K562 (cell line): ENCODE measurements around the gene EIF4EBP2. TPM values are rescaled to one million over a fixed set of nuclear protein-coding genes. Genes with fewer than 3 reads are reported as not detected.
A peak's percentile ranks its signal among the peaks of the same experiment; 100 is the strongest.

Experiments
- ATAC-seq: fragments of 200-7000 bp; cut with Tn5 transposase; 3 replicates; pipeline ENCODE4 v1.9.1; 2020; ENCODE audit warnings: moderate library complexity
- BruUV-seq: library from RNA; stranded (reverse); fragments of 400-500 nt; replicated peaks from 2 replicates; lab custom pipeline; 2021; lab: Mats Ljungman, UMichigan
- CTCF ChIA-PET: fragments of 300-600 bp; formaldehyde crosslinking; extraction: SDS; loops from one replicate; lab custom pipeline; 2021; ENCODE audit warnings: low intra/inter-chr PET ratio; lab: Yijun Ruan, JAX
- POLR2A ChIA-PET: fragments of 300-600, 350-650 bp; sonication (Branson Sonifier 250); formaldehyde crosslinking; extraction: SDS; loops from one replicate; lab custom pipeline; 2021; ENCODE audit warnings: antibody characterized with exemption, inconsistent platforms; lab: Yijun Ruan, JAX
- DNase-seq, 4 experiments: peaks; one replicate each; pipeline versions ENCODE4 v3.0.0 to v3.0.0-alpha.2; 2011 to 2018; ENCODE audit warnings: low spot score in 3 of 4, mixed read lengths in 3 of 4; ENCODE audit errors: extremely low read depth in 1 of 4
- FAIRE-seq: peaks from 2 replicates; lab custom pipeline; 2011; peaks lifted over from hg19 to GRCh38; lab: Jason Lieb, UNC
- H2AFZ ChIP-seq: 2 replicates; pipeline ENCODE4 v1.6.0; 2011; ENCODE audit warnings: low read depth, low read length, control low read depth, inconsistent platforms
- H3K27ac ChIP-seq: fragments of 200-600 bp; 3 replicates; pipeline ENCODE4 v1.8.0; 2011; ENCODE audit warnings: low read depth, mild to moderate bottlenecking, control low read depth, inconsistent platforms, low read length, moderate library complexity, mixed read lengths; ENCODE audit errors: extremely low read depth
- H3K27me3 ChIP-seq, 2 experiments: fragments of 300-600 bp in 1 of 2; 2 replicates in 1 of 2; 3 replicates in 1 of 2; pipeline versions ENCODE4 v1.6.0 to v1.8.0; 2011; ENCODE audit warnings: inconsistent platforms in 2 of 2, low read length in 2 of 2, mild to moderate bottlenecking in 1 of 2, mixed read lengths in 1 of 2, moderate library complexity in 1 of 2; ENCODE audit not compliant: control insufficient read depth in 2 of 2, insufficient read depth in 2 of 2
- H3K36me3 ChIP-seq: fragments of 300-600 bp; 3 replicates; pipeline ENCODE4 v1.8.0; 2011; ENCODE audit warnings: mild to moderate bottlenecking, low read length, inconsistent platforms; ENCODE audit not compliant: control insufficient read depth, insufficient read depth
- H3K4me1 ChIP-seq, 2 experiments: fragments of 200-600 bp in 1 of 2; replicated peaks in 1 of 2; 2 replicates in 1 of 2; 3 replicates in 1 of 2; pipeline versions ENCODE4 v1.5.1 to v1.8.0; 2011; ENCODE audit warnings: inconsistent platforms in 2 of 2, low read length in 2 of 2, mild to moderate bottlenecking in 1 of 2, mixed read lengths in 1 of 2, moderate library complexity in 1 of 2; ENCODE audit not compliant: control insufficient read depth in 2 of 2, insufficient read depth in 2 of 2
- H3K4me2 ChIP-seq: 2 replicates; pipeline ENCODE4 v1.6.1; 2011; ENCODE audit warnings: low read length, control low read depth, inconsistent platforms, mixed read lengths; ENCODE audit not compliant: insufficient read depth
- H3K4me3 ChIP-seq: fragments of 200-600 bp; sonication (generic), shearing (Covaris generic); 2 replicates; pipeline ENCODE4 v1.5.1; 2016; ENCODE audit warnings: control low read depth, inconsistent platforms
- H3K79me2 ChIP-seq: fragments of 200-600 bp; 3 replicates; pipeline ENCODE4 v1.8.0; 2011; ENCODE audit warnings: low read length, inconsistent platforms; ENCODE audit not compliant: control insufficient read depth, insufficient read depth
- H3K9ac ChIP-seq, 2 experiments: 2 replicates each; pipeline versions ENCODE4 v1.6.0 to v1.6.1; 2011; ENCODE audit warnings: low read depth in 2 of 2, low read length in 2 of 2, control low read depth in 1 of 2, inconsistent platforms in 1 of 2, mild to moderate bottlenecking in 1 of 2, mixed read lengths in 1 of 2; ENCODE audit not compliant: insufficient read depth in 1 of 2
- H3K9me1 ChIP-seq: one replicate; pipeline ENCODE4 v1.6.0; 2011; ENCODE audit warnings: inconsistent platforms, mild to moderate bottlenecking, low read length, moderate library complexity; ENCODE audit not compliant: control insufficient read depth, insufficient read depth
- H3K9me3 ChIP-seq: replicated peaks from 2 replicates; pipeline ENCODE4 v1.5.1; 2011; ENCODE audit warnings: low read depth, low read length, inconsistent platforms; ENCODE audit not compliant: control insufficient read depth, insufficient read depth
- H4K20me1 ChIP-seq: replicated peaks from 2 replicates; pipeline ENCODE4 v1.6.1; 2011; ENCODE audit warnings: low read length, inconsistent platforms, mixed read lengths; ENCODE audit not compliant: control insufficient read depth, insufficient read depth
- ADNP ChIP-seq: fragments of 200-800 bp; sonication (Bioruptor generic); IDR thresholded peaks from 2 replicates; pipeline ENCODE4 v1.6.1; 2016; ENCODE audit warnings: missing genetic modification characterization, missing compliant biosample characterization
- LCOR ChIP-seq: sonication (generic); formaldehyde crosslinking; IDR thresholded peaks from 2 replicates; pipeline ENCODE4 v1.8.0; 2022; ENCODE audit warnings: mild to moderate bottlenecking, missing genetic modification reagents
- RBM22 ChIP-seq: fragments of 200-400 bp; formaldehyde crosslinking; IDR thresholded peaks from 2 replicates; pipeline ENCODE4 v1.6.1; 2018; ENCODE audit warnings: low read length, low read depth; ENCODE audit not compliant: poor library complexity, severe bottlenecking
- TEAD1 ChIP-seq, 2 experiments: fragments of 450-650 bp in 1 of 2; sonication (generic) in 1 of 2; formaldehyde crosslinking; IDR thresholded peaks; 2 replicates each; pipeline versions ENCODE4 v1.4.0 to v1.8.0; 2020 to 2022; ENCODE audit warnings: mild to moderate bottlenecking in 2 of 2, missing genetic modification reagents in 1 of 2
- XRCC5 ChIP-seq: fragments of 200-400 bp; formaldehyde crosslinking; IDR thresholded peaks from 2 replicates; pipeline ENCODE4 v1.6.1; 2017; ENCODE audit warnings: low read depth, mild to moderate bottlenecking, low read length
- ZFX ChIP-seq: sonication (generic); formaldehyde crosslinking; IDR thresholded peaks from 2 replicates; pipeline ENCODE4 v1.8.0; 2022; ENCODE audit warnings: mild to moderate bottlenecking, missing genetic modification reagents, moderate library complexity
- WGBS: fragments of 100-300 bp; shearing (Covaris generic); methylation state at CpG from one replicate; pipeline ENCODE4 v1.1.6; 2016; ENCODE audit warnings: low coverage, mixed read lengths; ENCODE audit not compliant: insufficient coverage; ENCODE audit errors: missing lambda C conversion rate; 5-methylcytosine and 5-hydroxymethylcytosine counted together
- in situ Hi-C: fragments of 300-500 bp; cut with MboI; formaldehyde crosslinking; loops from 4 replicates; pipeline ENCODE4 v1.15.0; 2018; ENCODE audit warnings: inconsistent platforms, mixed read lengths
- intact Hi-C: fragments of 100-400 bp; cut with micrococcal nuclease; formaldehyde crosslinking; loops from 2 replicates; pipeline ENCODE4 v1.14.2; 2022
- polyA plus RNA-seq, 8 experiments: library from polyadenylated mRNA; depleted of rRNA in 4 of 8; stranded (reverse) in 5 of 8; unstranded in 3 of 8; fragments of >200 nt; fragmentation: Nextera tagmentation in 2 of 8; fragmentation: Illumina TruSeq in 1 of 8; extraction: Ambion mirVana in 2 of 8; extraction: Trizol in 1 of 8; gene quantifications; 2 replicates each; pipeline versions ENCODE4 v1.2.1 to v1.2.3, GENCODE V29; 2011 to 2014; ENCODE audit warnings: inconsistent platforms in 1 of 8, missing spikeins in 1 of 8
- total RNA-seq, 7 experiments: library from RNA; depleted of rRNA in 6 of 7; stranded (reverse); fragments of >200 nt in 6 of 7; fragmentation: Illumina TruSeq in 2 of 7; extraction: Trizol in 2 of 7; gene quantifications; 2 replicates each; pipeline versions ENCODE4 v1.2.1 to v1.2.3, GENCODE V29; 2011 to 2021; ENCODE audit warnings: low replicate concordance in 1 of 7
- TF ChIP-seq, protein P1 (sequence below): fragments of 250-450 bp; sonication (Bioruptor Pico); IDR thresholded peaks from 2 replicates; pipeline ENCODE4 v1.9.0; 2021; ENCODE audit warnings: mild to moderate bottlenecking
- TF ChIP-seq, protein P2 (sequence below): sonication (generic); formaldehyde crosslinking; IDR thresholded peaks from 2 replicates; pipeline ENCODE4 v1.8.0; 2023; ENCODE audit warnings: missing genetic modification reagents, mild to moderate bottlenecking, borderline replicate concordance
- TF ChIP-seq, protein P3 (sequence below): sonication (generic); formaldehyde crosslinking; IDR thresholded peaks from 2 replicates; pipeline ENCODE4 v1.4.0; 2020; ENCODE audit warnings: mild to moderate bottlenecking, missing genetic modification reagents
- TF ChIP-seq, protein P4 (sequence below): fragments of 450-650 bp; formaldehyde crosslinking; IDR thresholded peaks from 2 replicates; pipeline ENCODE4 v1.4.0; 2022; ENCODE audit warnings: mild to moderate bottlenecking, moderate library complexity

The EIF4EBP2 gene
- total and polyA plus RNA-seq, 9 of the 15 experiments (the other 6 are each of a cell fraction or from before 2014, with no cell fraction given), result 16.1 to 67.5 (median 38.3) TPM

GRCh38 chr10:70381471-70382421 is 22.2 kb upstream of the EIF4EBP2 start:
- in situ Hi-C loops (no loop called here), intact Hi-C loops (loop anchor here (2.0 to 5.0 kb wide), 3 partner anchors 23 to 159 kb away; partner anchors contain the start of gene EIF4EBP2)
- WGBS, result 15% methylated on average over 56 of the region's 61 CpGs
- H3K4me3 ChIP-seq, result peak overlapping the region; percentile 66
- peaks cover 12 to 22% of the 10 kb centered on the region in 2 experiments; a peak in 4 of 5 replicates for H3K4me1 ChIP-seq
- DNase-seq (peak; percentile 45 to 72 (median 59)), ATAC-seq (peak; percentile 51), FAIRE-seq (no peak)
- H3K27ac ChIP-seq, result peak overlapping the region; percentile 31; the same call in 2 of the 3 replicates
- H3K4me2 ChIP-seq, result peak overlapping the region; percentile 96
- ChIA-PET POLR2A (interaction anchor here (0.7 kb wide), 2 partner anchors 15 to 116 kb away, joined by 3 to 7 read pairs; no protein-coding TSS in a partner anchor), CTCF (no interaction called here)
- peak overlapping the region; percentile 62 to 98 for H3K9ac ChIP-seq
- no peaks in the 10 kb centered on the region for H3K36me3 ChIP-seq
- no peaks in the 10 kb centered on the region; the same call in 2 of the 3 replicates for H3K79me2 ChIP-seq
- H4K20me1 ChIP-seq, result no peaks in the 10 kb centered on the region
- H3K9me1 ChIP-seq, result no peaks in the 10 kb centered on the region
- H3K27me3 ChIP-seq, result no peaks in the 10 kb centered on the region
- TSS peak; percentile 69 for BruUV-seq
- H2AFZ ChIP-seq, result peak overlapping the region; percentile 96
- H3K9me3 ChIP-seq, result peaks cover 6% of the 10 kb centered on the region
- TF ChIP-seq, protein P1, sequence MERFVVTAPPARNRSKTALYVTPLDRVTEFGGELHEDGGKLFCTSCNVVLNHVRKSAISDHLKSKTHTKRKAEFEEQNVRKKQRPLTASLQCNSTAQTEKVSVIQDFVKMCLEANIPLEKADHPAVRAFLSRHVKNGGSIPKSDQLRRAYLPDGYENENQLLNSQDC, result no peak
- TF ChIP-seq ZFX (peak; percentile 50; the same call in 1 of the 2 replicates), XRCC5 (peak; percentile 48; the same call in 1 of the 2 replicates), LCOR (CRISPR knock-in tag) (peak; percentile 79), RBM22 (peak; percentile 41), ADNP (tag) (no peak), TEAD1 (CRISPR knock-in tag; IDR thresholded peaks at IDR 0.05) (peak in 1 of 2 experiments; percentile 58; a peak in 2 of 4 replicates)
- TF ChIP-seq, protein P2, sequence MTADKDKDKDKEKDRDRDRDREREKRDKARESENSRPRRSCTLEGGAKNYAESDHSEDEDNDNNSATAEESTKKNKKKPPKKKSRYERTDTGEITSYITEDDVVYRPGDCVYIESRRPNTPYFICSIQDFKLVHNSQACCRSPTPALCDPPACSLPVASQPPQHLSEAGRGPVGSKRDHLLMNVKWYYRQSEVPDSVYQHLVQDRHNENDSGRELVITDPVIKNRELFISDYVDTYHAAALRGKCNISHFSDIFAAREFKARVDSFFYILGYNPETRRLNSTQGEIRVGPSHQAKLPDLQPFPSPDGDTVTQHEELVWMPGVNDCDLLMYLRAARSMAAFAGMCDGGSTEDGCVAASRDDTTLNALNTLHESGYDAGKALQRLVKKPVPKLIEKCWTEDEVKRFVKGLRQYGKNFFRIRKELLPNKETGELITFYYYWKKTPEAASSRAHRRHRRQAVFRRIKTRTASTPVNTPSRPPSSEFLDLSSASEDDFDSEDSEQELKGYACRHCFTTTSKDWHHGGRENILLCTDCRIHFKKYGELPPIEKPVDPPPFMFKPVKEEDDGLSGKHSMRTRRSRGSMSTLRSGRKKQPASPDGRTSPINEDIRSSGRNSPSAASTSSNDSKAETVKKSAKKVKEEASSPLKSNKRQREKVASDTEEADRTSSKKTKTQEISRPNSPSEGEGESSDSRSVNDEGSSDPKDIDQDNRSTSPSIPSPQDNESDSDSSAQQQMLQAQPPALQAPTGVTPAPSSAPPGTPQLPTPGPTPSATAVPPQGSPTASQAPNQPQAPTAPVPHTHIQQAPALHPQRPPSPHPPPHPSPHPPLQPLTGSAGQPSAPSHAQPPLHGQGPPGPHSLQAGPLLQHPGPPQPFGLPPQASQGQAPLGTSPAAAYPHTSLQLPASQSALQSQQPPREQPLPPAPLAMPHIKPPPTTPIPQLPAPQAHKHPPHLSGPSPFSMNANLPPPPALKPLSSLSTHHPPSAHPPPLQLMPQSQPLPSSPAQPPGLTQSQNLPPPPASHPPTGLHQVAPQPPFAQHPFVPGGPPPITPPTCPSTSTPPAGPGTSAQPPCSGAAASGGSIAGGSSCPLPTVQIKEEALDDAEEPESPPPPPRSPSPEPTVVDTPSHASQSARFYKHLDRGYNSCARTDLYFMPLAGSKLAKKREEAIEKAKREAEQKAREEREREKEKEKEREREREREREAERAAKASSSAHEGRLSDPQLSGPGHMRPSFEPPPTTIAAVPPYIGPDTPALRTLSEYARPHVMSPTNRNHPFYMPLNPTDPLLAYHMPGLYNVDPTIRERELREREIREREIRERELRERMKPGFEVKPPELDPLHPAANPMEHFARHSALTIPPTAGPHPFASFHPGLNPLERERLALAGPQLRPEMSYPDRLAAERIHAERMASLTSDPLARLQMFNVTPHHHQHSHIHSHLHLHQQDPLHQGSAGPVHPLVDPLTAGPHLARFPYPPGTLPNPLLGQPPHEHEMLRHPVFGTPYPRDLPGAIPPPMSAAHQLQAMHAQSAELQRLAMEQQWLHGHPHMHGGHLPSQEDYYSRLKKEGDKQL, result 0 out of 2 replicates have a peak, but pooled peaks have one; percentile 48
- TF ChIP-seq, protein P3, sequence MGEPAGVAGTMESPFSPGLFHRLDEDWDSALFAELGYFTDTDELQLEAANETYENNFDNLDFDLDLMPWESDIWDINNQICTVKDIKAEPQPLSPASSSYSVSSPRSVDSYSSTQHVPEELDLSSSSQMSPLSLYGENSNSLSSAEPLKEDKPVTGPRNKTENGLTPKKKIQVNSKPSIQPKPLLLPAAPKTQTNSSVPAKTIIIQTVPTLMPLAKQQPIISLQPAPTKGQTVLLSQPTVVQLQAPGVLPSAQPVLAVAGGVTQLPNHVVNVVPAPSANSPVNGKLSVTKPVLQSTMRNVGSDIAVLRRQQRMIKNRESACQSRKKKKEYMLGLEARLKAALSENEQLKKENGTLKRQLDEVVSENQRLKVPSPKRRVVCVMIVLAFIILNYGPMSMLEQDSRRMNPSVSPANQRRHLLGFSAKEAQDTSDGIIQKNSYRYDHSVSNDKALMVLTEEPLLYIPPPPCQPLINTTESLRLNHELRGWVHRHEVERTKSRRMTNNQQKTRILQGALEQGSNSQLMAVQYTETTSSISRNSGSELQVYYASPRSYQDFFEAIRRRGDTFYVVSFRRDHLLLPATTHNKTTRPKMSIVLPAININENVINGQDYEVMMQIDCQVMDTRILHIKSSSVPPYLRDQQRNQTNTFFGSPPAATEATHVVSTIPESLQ (CRISPR knock-in tag), result no peak
- TF ChIP-seq, protein P4, sequence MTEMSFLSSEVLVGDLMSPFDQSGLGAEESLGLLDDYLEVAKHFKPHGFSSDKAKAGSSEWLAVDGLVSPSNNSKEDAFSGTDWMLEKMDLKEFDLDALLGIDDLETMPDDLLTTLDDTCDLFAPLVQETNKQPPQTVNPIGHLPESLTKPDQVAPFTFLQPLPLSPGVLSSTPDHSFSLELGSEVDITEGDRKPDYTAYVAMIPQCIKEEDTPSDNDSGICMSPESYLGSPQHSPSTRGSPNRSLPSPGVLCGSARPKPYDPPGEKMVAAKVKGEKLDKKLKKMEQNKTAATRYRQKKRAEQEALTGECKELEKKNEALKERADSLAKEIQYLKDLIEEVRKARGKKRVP (CRISPR knock-in tag), result 0 out of 2 replicates have a peak, but pooled peaks have one; percentile 12
